Middle frontal gyrus (tissue), 1 donor: Measurements from ENCODE around the gene MGAT5B.
"Not testable (repeated sequence)": the region's sequence is repeated elsewhere in the genome, so short reads cannot be mapped to it uniquely, and the experiment has no call there.

Experiments used
- DNase-seq: peaks from one replicate; pipeline ENCODE4 v3.0.0-alpha.2; 2015; ENCODE audit warnings: low spot score; ENCODE audit errors: extremely low spot score

Gene MGAT5B

DNA sequence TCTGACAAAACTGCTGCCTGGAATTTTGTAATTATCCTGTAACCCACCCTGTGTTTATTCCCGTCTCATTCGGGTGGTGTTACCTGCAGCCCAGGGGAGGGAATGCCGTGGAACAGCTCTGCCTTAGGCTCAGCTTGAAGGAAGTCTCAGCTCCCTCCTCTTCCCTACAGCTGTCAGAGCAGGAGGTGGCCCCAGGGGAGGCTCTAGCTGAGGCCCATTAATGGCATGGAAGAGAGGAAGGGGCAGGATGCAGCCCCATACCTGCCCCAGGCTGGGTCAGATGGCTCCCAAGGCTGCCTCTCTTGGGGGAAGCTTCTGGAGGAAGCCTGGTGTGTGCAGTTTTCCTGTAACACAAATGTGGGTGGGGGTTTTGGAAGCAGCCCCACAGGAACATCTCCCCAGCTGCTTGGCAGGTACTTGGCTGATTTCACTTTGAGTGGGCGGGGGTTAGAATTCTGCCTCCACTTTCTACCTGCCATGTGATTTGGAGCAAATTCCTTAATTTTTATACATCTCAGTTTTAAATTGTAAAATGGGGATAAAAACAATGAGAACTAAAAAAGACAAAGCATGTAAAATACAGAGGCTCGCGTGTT, 103.9 kb downstream of the MGAT5B start:
- no peak for DNase-seq

DNA sequence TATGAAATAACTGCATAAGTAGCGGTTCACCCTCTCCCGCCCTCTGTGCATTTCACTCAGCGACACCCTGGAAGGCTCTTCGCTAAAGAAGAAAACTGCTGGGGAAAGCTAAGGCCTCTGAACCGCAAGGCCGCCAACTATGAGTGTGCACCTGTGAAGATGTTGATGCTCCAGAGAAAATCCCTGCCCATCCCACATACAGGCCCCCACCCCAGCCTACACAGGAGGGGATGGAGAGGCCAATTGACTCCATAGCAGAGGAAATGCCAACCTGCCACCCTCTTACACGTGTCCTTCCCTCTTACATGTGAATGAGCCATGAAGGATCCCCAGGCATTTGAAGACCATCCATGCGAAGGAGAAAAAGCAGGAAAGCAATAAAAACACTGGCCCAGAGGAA, 104.8 kb downstream of the MGAT5B start:
- DNase-seq: no peak

DNA sequence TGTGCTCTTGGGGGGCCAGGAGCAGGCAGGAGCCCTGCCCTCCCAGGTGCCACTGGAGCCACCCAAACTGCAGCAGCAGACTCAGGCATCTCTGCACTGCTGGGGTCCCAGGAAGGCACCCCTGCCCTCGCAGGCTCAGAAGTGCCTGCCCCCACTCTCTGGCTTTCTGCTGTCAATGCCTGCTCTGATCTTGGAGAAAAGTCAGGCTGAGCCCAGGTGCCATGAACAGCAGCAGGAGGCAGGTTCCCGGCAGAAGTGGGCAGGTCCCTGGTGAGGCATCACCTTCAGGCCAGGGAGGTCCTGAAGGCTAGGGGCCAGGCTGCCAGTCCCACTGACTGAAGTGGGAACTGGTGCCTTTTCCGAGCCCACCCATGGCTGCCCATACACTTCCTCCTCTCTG, 106.5 kb downstream of the MGAT5B start:
- DNase-seq: no peak

DNA sequence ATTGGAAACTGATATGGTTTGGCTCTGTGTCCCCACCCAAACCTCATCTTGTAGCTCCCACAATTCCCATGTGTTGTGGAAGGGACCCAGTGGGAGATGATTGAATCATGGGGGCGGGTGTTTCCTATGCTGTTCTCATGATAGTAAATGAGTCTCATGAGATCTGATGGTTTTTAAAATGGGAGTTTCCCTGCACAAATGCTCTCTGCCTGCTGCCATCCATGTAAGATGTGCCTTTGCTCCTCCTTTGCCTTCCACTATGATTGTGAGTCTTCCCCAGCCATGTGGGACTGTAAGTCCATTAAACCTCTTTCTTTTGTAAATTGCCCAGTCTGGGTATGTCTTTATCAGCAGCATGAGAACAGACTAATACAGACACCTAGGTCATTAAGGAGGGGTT, 109.8 kb downstream of the MGAT5B start:
- DNase-seq: not testable (repeated sequence)

DNA sequence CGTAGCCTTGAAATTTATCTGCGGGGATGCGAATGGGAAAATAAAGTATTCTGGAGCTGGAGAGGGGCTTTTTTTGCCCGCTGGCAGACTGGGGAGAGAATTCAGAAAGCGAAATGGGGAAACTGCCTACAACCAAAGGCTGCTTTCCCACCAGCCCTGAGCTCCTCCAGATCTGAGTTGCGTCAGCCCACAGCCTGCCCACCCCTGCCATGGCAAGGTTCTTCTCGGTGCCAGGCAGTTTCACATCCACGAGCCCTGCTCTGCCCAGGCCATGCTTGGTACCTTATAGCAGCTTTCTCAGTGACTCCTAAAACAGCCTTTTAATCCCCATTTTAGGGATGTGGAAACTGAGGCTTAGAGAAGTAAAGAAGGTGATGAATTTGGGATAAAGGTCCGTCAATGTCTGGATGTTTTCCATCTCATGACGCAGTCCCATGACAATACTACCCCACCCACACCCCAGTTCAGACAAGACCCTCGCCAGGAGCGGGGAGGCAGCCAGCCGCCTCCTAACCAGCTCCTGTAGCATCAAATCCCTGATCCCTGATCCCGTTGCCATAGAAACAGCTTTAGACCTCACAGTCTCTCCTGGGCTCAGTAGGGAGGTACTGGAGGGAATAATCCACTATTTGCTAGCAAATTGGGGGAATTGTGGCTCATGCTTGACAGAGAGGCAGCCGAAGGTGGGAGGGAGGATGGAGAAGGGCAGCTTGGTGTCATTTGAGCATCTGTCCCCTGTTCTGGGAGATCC, 113.5 kb downstream of the MGAT5B start:
- DNase-seq: no peak

DNA sequence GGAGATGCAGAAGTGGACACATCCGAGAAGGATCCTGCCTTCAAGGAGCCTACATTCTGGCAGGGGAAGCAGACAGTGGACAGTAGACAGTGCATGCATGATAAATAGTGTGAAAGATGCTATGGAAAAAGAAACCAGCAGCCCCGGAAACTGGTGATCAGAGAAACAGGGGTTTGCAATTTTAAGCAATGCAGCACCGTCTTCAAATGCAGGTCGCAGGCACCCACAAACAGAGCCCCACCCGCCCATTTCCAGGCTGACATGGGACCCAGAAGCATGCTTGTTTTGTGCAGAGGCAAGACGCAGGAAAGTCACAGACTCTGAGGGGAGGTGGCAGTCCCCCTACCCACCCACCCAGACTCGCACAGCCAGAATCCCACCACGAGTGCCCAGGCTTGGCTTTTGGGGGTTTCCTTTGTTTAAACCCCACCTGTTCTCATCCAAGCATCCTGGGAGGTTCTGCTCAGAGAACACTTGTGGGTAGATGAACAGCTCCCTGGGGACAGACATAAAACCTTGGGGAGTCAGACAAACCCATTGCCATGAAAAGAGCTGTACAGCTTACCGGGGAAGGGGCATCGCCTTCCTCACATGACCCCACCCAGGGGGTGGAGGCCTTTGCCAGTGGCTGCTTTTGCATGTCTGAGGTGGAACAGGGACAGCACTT, 114.3 kb downstream of the MGAT5B start:
- no peak for DNase-seq

DNA sequence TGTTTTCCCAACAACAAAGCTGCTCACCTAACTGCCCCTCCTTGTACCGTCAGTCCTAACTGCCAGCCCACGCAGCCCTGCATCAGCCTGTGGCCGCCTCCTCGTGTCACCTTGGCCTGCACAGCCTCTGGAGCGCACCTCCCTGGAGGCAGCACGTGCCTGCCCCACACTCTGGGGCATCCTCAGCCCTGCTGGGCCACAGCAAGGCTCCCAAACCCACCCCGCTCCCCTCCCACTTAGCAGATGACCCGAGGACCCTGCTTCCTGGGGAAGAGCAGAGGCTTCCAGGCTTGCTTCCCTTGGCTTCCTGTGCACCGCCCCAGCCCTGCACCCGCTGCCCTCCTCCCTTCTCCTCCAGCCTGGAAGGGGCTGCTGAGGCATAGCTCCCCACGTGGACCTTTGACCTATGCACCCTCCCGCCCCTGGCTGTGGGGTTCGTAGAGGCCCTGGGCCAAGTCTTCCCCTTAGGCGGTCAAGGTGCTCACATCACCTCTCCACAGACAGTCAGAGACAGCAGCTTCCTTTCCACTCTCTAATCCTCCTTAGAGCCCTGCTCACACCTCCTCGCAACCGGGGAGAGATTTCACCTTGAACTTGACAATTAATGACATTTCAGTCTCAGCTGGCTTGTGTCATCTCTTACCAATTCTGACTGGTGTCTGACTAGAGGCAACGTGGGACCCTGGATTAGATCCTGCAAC, 115.0 kb downstream of the MGAT5B start:
- DNase-seq: no peak

DNA sequence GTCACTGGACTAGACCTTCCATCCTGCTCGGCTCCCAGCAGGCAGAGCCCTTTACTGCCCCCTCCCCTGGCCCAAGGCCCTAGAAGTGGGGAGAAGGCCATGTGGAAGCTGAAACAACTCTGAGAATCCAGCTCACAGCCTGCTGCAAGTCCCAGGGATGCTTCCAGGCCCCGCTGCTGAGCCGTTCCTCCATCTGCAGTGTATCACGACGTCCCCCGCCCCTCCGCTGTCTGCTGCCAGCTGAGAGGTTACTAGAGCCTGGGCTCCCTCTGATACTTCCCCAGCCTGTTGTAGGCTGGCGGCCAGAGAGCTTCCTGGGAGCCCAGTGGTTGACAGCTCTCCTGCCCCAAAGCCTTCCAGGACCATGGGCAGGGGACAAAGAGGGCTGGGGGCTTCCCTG, 118.2 kb downstream of the MGAT5B start:
- no peak for DNase-seq

DNA sequence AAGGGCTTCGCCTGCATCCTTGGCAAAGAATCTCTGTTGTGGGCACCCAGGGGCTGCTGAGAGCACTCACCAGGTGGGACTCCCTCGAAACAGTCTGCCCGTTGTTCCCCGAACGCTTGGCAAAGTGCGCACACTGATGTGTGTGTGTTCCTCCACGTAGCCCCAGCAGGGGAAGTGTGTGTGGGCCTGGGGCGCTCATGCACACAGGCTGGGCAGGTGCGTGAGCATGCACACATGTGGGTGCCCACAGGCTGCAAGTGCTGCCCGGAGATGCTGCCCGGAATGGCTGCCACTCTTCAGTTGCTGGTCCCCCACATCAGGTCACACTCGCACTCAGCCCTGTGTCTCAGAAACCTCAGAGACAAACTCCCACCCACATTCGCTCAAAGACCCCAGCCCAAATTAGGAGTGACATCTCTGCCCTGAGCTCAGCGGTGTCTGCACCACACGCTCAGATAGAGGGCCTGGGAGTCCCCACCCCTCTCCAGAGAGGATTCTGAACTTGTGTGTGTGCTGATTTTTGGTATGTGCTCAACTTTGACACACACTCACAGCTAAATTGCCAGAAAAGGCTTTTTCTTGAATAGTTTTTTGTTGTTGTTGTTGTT, 119.4 kb downstream of the MGAT5B start:
- no peak for DNase-seq

DNA sequence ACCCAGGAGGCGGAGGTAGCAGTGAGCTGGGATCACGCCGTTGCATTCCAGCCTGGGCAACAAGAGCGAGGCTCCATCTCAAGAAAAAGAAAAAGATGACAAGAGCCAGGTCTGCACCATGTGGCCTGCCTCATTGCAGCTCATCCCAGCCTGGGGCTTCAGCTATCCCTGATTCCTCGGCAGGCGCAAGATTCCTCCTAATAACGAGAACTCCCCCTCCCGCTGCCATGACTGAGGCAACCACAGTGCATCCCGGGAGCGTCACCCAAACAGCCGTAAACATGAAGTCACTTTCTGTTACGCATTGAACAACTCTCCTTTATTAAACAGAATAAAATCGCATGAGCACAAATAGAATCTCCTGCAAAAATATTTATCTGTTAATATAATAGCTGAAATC, 120.6 kb downstream of the MGAT5B start:
- no peak for DNase-seq

DNA sequence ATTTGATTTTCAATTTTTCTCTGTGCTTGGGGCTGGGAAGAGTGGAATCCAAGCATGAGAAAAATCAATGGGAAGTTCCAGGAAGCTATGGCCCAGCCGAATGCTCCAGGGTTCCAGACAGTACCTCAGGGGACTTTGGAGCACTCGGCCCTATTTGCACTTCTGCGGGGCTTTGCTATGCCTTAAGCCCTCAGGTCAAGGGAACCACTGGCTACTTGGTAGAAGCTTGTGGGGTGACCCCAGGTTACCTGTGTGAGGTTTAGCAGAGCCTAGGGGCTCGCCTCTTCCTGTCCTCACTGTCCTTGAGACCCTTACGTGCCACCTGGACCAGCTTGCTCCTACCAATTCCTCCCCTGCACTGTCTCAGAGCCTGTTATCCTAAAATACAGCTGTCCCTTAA, 121.3 kb downstream of the MGAT5B start:
- DNase-seq: no peak

DNA sequence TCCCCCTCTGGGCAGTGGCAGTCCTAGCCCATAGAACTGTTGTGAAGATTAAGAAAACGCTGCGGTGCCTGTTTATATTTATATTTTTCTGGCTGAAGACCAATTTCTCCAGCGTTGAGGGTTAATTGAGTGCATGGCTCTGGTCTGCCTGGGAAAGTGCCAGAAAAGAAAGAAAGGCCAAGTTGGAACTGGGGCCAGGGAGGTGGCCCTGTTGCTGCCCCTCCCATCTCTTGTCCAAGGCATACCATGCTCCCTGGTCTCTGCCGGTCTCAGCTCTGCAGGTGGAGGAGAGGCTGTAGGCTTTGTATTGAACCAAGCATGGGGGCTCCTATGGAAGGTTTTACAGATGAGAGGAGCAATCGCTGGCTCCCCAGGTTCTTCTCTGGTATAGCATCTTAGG, 124.7 kb downstream of the MGAT5B start:
- no peak for DNase-seq

DNA sequence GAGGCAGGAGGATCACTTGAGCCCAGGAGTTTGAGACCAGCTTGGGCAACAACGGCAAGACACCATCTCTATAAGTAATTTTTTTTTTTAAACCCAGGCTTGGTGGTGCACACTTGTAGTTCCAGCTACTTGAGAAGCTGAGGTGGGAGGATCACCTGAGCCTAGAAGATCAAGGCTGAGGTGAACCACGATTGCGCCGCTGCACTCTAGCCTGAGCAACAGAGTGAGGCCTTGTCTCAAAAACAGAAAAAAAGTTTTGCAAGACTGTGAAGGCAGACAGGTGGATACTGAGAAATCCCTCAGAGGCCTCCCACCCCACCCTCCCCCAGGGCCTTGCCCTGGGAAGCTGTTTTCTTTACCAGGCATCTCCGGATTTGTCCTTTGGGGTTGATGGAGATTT, 125.4 kb downstream of the MGAT5B start:
- DNase-seq: no peak

DNA sequence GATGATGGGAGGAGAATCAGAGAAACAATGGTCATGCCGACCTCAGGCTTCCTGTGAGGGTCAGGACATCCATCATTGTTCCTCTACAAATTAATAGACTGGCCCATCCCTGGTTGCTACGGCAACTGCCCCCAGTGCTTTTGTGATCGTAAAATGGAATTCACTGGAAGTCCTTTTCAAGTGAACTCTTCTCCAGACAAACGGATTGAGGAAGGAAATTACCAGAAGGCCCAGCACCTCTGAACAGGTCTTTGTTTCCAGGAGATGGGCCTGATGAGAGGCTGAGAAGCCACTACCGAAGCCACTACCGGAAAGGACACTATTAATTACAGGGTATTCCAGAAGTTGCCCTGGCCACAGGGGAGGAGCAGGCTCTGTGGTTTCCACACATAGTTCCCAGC, 126.0 kb downstream of the MGAT5B start:
- DNase-seq: no peak

DNA sequence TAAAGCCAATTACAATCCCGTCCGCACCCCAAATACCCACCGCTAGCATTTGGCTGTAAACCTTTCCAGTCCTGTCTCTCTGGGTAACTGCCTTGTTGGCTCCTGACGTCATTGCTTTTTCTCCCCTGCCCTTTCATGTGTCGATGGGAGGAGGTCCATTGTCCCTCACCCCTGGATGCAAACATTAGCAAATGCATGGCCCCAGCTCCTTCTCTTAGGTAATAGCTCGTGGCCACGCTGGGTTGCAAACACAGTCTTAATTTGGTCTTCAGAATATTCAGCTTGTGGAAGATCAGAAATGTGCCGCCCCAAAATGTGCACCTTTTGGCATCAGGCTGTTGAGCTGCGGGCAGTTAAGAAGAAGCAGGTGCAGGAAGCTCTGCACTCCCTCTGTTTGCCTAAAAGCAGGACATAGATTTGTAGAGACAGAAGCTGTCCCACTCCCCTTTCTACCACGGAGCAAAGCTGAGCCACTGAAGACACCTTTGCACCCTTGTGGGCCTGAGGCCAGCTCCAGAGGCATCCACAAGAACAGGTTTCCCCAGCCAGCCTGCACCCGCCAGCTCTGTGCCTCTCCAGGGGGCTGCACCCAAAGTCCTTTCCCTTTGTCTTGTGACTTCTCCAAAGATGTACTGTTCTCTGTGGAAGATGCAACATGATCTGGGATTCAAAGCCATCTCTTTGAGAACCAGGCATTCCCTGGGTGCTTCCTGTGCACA, 127.3 kb downstream of the MGAT5B start:
- DNase-seq: no peak

DNA sequence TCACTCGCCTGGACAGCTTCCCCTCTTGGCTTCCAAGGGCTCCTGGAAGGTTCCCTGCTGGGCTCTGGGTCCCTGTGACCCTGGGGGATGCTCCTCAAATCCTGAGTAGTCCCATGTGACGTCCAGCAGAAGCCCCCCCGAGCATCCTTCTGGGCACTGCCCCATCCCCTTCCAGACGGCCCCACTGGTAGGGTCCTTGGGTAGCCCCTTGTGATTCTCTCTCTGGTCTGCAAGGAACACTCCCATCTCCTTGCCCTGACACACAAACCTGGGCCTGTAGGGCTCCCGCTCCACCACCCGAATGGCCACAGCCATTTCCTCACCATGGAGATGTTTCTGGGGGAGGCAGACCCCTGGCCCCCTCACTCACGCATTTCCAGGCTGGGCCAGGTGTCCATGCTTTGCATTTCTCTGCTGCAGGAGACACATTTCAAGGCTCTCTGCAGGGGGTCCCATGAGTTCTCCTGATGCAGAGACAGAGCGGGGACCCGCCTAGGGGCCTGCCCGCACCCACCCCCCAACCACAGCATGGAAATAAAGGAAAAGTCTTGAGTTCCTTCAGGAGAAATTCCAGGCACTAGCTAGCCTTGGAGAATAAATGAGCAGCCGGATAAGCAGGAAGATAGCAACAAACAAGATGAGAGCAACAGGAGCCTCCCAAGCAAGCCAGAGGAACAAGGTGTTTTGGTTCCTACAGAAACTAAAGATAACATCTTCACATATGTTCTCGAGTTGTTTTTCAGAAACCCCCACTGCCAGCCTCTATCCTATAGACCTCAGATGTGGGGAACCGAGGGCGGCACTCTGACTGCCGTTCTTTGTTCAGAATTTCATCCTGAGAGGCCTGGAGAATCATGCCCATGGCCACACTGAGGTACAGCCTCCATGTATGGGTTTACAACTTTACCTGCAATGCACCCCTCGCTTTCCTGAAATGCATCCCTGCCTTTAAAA, 128.8 kb downstream of the MGAT5B start:
- peak; percentile 6 for DNase-seq

DNA sequence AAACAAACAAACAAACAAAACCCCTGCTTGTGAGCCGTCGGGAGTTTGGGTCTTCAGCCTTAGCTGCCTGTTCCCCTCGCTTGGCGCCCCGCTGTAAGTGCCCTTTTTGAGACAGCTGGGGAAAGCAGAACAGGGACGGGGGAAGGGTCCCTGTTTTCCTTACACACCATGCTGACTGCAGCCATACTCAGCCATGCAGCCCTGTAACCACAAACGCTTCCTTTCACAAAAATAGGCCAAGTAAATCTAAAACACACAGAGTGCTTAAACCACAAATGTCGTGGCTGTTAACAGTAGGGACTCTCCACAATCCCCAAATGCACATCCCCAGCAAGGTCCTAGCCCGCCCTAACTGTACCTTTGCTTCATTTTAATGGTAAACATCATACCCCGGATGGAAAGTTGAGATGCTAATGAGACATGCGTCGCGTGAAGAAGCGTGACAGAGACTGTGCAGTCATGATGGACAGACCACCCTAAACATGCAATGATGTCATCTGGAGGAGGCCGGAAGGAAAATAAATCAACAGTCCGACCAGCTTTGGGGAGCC, 129.9 kb downstream of the MGAT5B start:
- DNase-seq: no peak

DNA sequence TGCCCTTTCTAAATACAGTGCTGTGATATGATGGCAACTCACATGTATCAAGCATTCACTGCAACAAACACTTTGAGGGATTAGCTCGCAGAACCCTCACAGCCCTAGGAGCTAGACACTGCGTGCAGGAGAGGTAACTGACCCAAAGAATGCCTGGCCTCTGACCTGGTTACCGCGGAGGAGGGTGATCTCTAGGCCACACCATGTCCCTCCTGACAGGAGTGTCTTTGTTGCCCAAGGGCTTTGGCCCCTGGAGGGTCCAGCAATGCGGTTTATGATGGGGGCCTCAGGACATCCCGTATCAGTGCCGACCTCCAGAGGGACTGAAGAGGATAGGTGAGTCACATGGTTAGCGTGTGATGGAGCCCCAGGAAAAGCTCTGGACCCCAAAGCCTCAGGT, 130.6 kb downstream of the MGAT5B start:
- DNase-seq: no peak
